MM.1S (cell line): Measurements from ENCODE around the gene LRMDA.

ENCODE experiments used
- EZH2 ChIP-seq: fragments of 300-600 bp; sonication (generic); optimal IDR thresholded peaks from 2 replicates; pipeline ENCODE3; 2017; ENCODE audit warnings: low read depth, mild to moderate bottlenecking, antibody characterized with exemption, low read length, mixed read lengths
- EZH2phosphoT487 ChIP-seq: fragments of 300-600 bp; sonication (generic); IDR thresholded peaks from 2 replicates; pipeline ENCODE4 v1.6.1; 2018; ENCODE audit warnings: antibody characterized with exemption, low read length
- TF ChIP-seq, protein P1 (sequence below): fragments of 300-600 bp; sonication (generic); IDR thresholded peaks from 2 replicates; pipeline ENCODE4 v1.5.1; 2016; ENCODE audit warnings: antibody characterized with exemption, low read length, mixed read lengths

DNA sequence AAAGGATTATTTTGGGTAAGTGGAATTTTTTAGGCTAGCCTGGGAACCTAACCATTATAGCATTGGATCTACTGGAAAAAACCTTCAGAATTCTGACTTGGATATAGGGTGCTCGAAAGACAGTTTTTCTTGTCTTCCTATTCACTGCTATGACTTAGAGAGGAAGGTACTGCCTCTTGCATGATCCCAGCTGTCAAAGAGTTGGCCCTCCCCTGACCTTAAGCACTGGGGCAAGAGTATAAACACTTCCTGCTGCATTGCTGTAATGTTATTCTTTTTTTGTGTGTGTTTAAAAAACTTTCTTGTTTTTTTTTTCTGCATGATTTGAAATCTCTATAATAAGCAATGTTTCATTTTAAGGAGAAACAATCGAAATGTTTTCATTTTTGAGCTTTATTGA is 113.0 kb downstream of the LRMDA start:
- TF ChIP-seq EZH2 (no peak), EZH2phosphoT487 (no peak)
- TF ChIP-seq, protein P1, sequence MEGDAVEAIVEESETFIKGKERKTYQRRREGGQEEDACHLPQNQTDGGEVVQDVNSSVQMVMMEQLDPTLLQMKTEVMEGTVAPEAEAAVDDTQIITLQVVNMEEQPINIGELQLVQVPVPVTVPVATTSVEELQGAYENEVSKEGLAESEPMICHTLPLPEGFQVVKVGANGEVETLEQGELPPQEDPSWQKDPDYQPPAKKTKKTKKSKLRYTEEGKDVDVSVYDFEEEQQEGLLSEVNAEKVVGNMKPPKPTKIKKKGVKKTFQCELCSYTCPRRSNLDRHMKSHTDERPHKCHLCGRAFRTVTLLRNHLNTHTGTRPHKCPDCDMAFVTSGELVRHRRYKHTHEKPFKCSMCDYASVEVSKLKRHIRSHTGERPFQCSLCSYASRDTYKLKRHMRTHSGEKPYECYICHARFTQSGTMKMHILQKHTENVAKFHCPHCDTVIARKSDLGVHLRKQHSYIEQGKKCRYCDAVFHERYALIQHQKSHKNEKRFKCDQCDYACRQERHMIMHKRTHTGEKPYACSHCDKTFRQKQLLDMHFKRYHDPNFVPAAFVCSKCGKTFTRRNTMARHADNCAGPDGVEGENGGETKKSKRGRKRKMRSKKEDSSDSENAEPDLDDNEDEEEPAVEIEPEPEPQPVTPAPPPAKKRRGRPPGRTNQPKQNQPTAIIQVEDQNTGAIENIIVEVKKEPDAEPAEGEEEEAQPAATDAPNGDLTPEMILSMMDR, result no peak
